Measurements from ENCODE around the gene PDE4B.
"Not testable (repeated sequence)": the region's sequence is repeated elsewhere in the genome, so short reads cannot be mapped to it uniquely, and the experiment has no call there.

PDE4B gene

DNA sequence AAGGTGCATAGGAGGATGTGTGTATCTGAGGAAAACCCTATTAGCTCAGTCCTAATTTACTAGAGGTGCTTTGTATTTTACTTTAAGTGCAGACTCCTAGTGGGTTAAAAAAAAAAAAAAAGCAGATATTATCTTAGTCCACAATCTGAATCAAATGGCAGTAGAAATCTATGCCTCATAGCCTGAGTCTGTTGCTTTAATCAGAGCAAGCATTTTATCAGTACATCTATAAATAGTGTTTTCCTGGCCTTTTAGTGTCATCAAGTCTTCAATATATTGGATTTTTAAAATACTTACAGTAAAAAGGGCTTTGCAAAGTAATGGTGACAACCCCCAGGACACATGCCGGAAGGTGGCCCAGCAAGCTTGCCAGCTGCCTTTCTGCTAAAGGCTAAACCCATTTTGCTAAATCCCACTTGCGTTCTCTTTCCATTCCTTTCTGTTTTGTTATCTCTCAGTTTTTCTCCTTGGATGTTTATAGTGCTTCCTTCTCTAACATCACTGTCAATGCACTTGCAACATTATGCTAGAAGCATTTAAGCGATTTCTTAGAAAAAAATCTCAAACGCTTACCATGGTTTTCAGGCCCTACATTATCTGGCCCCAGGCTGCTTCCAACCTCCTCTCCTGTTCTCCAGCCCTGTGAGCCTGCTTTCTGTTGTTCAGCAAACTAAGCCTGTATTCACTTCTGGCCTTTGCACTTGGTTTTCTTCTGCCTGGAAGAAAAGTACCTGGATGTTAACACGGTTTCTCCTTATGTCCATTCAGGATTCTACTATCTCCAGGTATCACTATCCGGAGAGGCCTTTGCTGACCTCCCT is 206.3 kb downstream of the PDE4B start:
- no peak for DNase-seq

- DNase-seq, result no peak
Measured at GRCh38 chr1:66000033-66000637, 207.4 kb downstream of the PDE4B start.

- no peak for DNase-seq
Measured at GRCh38 chr1:66003690-66004089, 211.0 kb downstream of the PDE4B start.

- not testable (repeated sequence) for DNase-seq
Measured at GRCh38 chr1:66006534-66006933, 213.8 kb downstream of the PDE4B start.

DNA sequence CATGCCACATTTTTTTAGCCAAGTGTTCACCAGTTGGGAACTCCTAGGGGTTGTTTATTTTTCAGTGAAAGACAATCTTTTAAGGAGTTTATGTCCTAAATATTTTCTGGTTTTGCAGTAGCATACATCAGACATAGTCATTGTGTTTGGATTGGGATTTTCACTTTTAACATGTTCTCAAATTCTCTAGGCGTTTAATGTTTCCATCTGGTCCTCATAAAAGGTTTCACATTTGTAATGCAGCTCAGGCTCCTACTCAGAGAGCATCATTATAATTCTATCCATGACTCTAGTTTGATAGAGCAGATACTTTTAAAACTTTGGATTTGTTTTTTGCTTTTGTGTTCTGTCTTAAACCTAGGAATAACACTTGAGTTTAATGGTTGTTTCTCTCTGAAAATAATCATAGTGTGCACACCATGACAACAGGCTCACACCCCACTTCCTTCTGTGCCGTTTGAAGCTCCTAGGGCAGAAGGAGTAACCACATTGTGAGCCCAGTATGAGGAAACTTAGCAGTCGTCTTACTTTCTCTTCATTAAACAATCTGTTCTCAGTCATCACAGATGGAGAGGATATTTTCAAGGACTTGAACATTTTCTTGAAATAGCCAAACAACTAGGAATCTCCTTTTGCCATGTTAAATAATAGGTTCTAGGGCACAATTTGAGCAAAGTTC is 219.6 kb downstream of the PDE4B start:
- no peak for DNase-seq

DNA sequence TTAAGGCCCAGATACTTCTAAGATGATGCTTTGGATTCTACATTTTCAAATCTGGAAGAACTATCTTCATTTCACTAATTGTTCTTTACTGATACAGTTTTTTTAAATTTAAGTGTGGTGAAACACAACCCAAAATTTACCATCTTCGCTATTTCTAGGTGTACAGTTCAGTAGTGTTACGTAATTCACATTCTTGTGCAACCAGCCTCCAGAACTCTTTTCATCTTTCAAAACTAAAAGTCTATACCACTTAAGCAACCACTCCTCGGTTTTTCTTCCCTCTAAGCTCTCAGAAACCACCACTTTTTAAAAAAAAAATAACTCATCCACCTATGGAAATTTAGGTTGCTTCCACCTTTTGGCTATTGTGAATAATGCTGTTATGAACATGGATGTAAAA is 220.7 kb downstream of the PDE4B start:
- DNase-seq, result no peak

GRCh38 chr1:66022904-66023620 is 230.4 kb downstream of the PDE4B start:
- DNase-seq, result no peak

- no peak for DNase-seq
Measured at GRCh38 chr1:66025188-66025587, 232.5 kb downstream of the PDE4B start.

GRCh38 chr1:66028035-66028434 is 235.3 kb downstream of the PDE4B start:
- no peak for DNase-seq

DNA sequence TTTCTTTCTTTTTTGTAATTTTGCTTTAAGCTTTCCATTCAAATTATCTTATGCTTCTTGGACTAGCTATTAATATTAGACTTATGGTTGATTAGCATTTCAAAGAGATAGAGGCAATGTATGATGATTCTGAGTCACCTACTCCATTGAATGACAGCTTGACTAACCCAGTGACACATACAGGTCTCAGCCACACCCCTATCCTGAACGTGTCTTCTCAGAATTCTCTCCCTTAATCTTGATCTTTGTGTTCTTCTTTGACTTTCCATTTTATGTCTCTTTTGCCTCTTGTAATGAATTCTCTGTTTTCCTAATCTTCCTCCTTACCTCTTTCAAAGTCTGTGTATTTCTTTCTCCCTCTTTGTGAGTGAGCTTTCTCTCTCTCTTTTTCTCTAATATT is 241.1 kb downstream of the PDE4B start:
- no peak for DNase-seq

- no peak for DNase-seq
Measured at GRCh38 chr1:66035616-66036245, 243.0 kb downstream of the PDE4B start.

GRCh38 chr1:66041654-66042053 is 249.0 kb downstream of the PDE4B start:
- no peak for DNase-seq

- DNase-seq, result no peak
Measured at GRCh38 chr1:66043186-66043585, 250.5 kb downstream of the PDE4B start.

DNA sequence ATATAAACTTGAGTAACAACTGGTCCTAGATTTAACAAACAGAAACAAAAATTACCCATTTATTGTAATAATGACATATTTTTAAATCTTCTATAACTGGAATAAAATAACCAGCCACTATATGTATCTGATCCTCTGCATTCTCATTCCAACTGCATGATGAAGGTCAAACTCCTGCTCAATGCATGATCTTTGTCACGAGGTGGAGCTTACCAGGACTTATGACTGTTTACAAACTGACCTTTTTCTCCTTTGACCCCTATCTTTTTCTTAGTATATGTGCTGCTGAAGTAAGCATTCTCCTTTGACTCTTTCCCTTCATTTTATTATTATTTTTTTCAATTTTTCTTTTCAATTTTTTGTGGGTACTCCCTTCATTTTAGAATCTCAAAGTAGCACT is 252.2 kb downstream of the PDE4B start:
- no peak for DNase-seq

GRCh38 chr1:66046415-66046814 is 253.7 kb downstream of the PDE4B start:
- no peak for DNase-seq

GRCh38 chr1:66048011-66048410 is 255.3 kb downstream of the PDE4B start:
- no peak for DNase-seq

DNA sequence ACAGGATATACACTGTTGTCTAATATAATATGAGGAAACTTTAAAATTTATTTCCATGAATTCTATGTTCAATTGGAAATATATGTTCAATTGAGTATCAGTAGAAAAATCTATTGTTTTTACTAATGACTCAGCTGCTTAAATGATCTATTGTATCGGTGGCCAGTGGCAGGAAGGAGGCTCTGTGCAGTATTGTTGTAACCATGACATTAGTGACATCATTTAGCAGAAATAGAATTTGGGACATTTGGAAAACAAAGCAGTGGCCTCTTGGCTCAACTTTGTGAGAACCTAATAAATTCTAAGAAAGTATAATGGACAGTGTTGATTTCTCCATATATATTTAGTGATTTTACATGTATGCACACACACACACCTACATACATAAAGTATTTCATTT is 257.4 kb downstream of the PDE4B start:
- DNase-seq, result no peak

GRCh38 chr1:66050633-66051032 is 257.9 kb downstream of the PDE4B start:
- no peak for DNase-seq

- DNase-seq, result no peak
Measured at GRCh38 chr1:66055092-66055491, 262.4 kb downstream of the PDE4B start.

GRCh38 chr1:66057448-66057847 is 264.8 kb downstream of the PDE4B start:
- DNase-seq, result not testable (repeated sequence)

DNA sequence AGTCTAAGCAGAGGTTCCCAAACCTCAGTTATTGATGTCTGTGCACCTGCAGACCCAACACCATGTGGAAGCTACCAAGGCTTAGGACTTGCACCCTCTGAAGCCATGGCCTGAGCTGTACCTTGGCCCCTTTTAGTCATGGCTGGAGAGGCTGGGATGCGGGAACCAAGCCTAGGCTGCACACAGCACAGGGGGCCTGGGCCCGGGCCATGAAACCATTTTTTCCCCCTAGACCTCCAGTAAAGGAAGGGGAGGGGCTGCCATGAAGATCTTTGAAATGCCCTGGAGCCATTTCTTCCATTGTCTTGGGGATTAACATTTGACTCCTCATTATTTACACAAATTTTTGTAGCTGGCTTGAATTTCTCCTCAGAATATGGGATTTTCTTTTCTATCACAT is 265.9 kb downstream of the PDE4B start:
- no peak for DNase-seq

DNA sequence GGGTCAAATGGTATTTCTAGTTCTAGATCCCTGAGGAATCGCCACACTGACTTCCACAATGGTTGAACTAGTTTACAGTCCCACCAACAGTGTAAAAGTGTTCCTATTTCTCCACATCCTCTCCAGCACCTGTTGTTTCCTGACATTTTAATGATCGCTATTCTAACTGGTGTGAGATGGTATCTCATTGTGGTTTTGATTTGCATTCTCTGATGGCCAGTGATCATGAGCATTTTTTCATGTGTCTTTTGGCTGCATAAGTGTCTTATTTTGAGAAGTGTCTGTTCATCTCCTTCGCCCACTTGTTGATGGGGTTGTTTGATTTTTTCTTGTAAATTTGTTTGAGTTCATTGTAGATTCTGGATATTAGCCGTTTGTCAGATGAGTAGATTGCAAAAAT is 274.5 kb downstream of the PDE4B start:
- DNase-seq, result not testable (repeated sequence)
